Mesendoderm (in vitro differentiated cells): ENCODE data around the gene SHC3.

Experiments used
- DNase-seq: peaks from one replicate; pipeline ENCODE4 v3.0.0; 2013
- H2AK5ac ChIP-seq: 2 replicates; pipeline ENCODE4 v1.6.1; 2013; ENCODE audit warnings: low read length, inconsistent platforms
- H2BK120ac ChIP-seq: 2 replicates; pipeline ENCODE4 v1.6.1; 2013; ENCODE audit warnings: low read depth, mild to moderate bottlenecking, low read length, moderate library complexity, mixed read lengths
- H2BK15ac ChIP-seq: replicated peaks from 2 replicates; pipeline ENCODE4 v1.6.1; 2013; ENCODE audit warnings: low read depth, mild to moderate bottlenecking, moderate library complexity
- H2BK5ac ChIP-seq: 2 replicates; pipeline ENCODE4 v1.6.1; 2013; ENCODE audit warnings: low read length, inconsistent platforms
- H3K18ac ChIP-seq: 2 replicates; pipeline ENCODE4 v1.6.1; 2013; ENCODE audit warnings: mild to moderate bottlenecking, low read length, mixed read lengths
- H3K23ac ChIP-seq: one replicate; pipeline ENCODE4 v1.6.1; 2013; ENCODE audit warnings: low read length
- H3K27ac ChIP-seq: 2 replicates; pipeline ENCODE4 v1.5.1; 2013; ENCODE audit warnings: low read depth, mild to moderate bottlenecking, inconsistent platforms, low read length, moderate library complexity
- H3K27me3 ChIP-seq: 2 replicates; pipeline ENCODE4 v1.6.1; 2013; ENCODE audit warnings: low read length, control low read depth, mild to moderate bottlenecking, inconsistent platforms; ENCODE audit not compliant: insufficient read depth, poor library complexity
- H3K36me3 ChIP-seq: 2 replicates; pipeline ENCODE4 v1.6.1; 2013; ENCODE audit warnings: low read length, inconsistent platforms; ENCODE audit not compliant: control insufficient read depth, insufficient read depth
- H3K4ac ChIP-seq: one replicate; pipeline ENCODE4 v1.6.1; 2013; ENCODE audit warnings: low read depth, mild to moderate bottlenecking, low read length, moderate library complexity
- H3K4me1 ChIP-seq: 2 replicates; pipeline ENCODE4 v1.6.1; 2013; ENCODE audit warnings: low read depth, low read length, inconsistent platforms; ENCODE audit not compliant: control insufficient read depth
- H3K4me2 ChIP-seq: 2 replicates; pipeline ENCODE4 v1.6.1; 2013; ENCODE audit warnings: low read length
- H3K4me3 ChIP-seq: 2 replicates; pipeline ENCODE4 v1.5.1; 2013; ENCODE audit warnings: mild to moderate bottlenecking, low read length
- H3K56ac ChIP-seq: one replicate; pipeline ENCODE4 v1.6.1; 2013; ENCODE audit warnings: low read length
- H3K79me1 ChIP-seq: 2 replicates; pipeline ENCODE4 v1.6.1; 2013; ENCODE audit warnings: low read length, inconsistent platforms
- H3K79me2 ChIP-seq: 2 replicates; pipeline ENCODE4 v1.6.1; 2013; ENCODE audit warnings: mild to moderate bottlenecking, low read length; ENCODE audit not compliant: control insufficient read depth, insufficient read depth
- H3K9ac ChIP-seq: 2 replicates; pipeline ENCODE4 v1.6.1; 2013; ENCODE audit warnings: low read length, inconsistent platforms
- H4K5ac ChIP-seq: one replicate; pipeline ENCODE4 v1.6.1; 2013; ENCODE audit warnings: low read length
- H4K8ac ChIP-seq: one replicate; pipeline ENCODE4 v1.6.1; 2013; ENCODE audit warnings: low read depth, mild to moderate bottlenecking, control low read depth, low read length, moderate library complexity
- WGBS: extraction: QIAGEN DNeasy Blood & Tissue Kit; methylation state at CpG from one replicate; pipeline ENCODE4 v1.1.7; 2013; ENCODE audit warnings: low lambda C conversion rate, missing lambda C conversion rate; ENCODE audit not compliant: insufficient coverage; ENCODE audit errors: extremely low coverage; 5-methylcytosine and 5-hydroxymethylcytosine counted together

The SHC3 gene

DNA sequence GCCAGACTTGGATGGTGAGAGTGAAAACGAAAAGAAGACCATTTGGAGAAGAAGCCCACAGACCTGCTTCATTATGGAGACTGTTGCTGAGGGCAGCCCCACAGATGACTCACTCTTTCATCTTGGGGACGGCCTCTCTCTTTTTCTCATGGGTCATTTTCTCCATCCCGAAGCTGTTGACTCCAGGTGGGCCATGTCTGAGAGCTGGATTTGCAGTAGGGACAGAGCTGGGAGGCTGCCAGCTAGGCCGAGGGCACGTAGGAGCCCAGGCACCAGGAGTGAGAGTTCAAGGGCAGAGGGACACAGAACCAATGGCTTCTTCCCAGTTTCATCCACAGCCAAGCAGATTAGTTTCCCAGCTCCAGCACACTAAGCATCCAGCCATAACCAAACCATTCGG, 95.0 kb downstream of the SHC3 start:
- Histone ChIP-seq H3K4me3 (no peak overlapping the region), H2BK15ac (no peak overlapping the region), H3K79me2 (no peaks in the 10 kb centered on the region), H3K56ac (no peak overlapping the region), H3K36me3 (no peaks in the 10 kb centered on the region), H3K23ac (no peak overlapping the region), H3K4ac (no peak overlapping the region), H4K5ac (no peak overlapping the region), H4K8ac (no peak overlapping the region), H2AK5ac (no peak overlapping the region), H3K18ac (no peak overlapping the region), H2BK120ac (no peak overlapping the region), H3K4me2 (no peak overlapping the region), H3K9ac (no peak overlapping the region), H2BK5ac (no peak overlapping the region), H3K4me1 (no peaks in the 10 kb centered on the region), H3K27me3 (no peaks in the 10 kb centered on the region), H3K27ac (no peak overlapping the region), H3K79me1 (no peaks in the 10 kb centered on the region)
- no peak for DNase-seq
- WGBS = no CpG with 5 or more reads among the region's 6 CpGs

DNA sequence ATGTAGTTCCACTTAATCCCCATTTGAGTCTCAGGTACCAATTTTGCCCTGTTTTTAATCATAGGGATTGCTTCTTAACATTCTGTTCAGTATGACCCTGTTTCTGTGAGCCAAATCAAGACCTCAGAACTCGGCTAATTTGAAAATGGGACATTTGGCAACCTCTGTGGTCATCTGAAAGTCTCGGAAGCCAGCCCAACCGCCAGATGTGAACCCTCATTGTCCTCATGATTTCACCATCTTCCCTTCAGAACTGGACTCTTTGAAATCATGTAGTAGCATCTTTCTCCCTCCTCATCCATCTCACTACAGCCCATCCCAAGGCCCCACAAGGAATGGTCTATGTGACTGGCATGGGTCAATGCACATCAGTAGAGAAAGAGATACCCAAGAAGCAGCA, 98.4 kb downstream of the SHC3 start:
- H4K8ac ChIP-seq = no peak overlapping the region
- no peak overlapping the region for H3K4me3 ChIP-seq
- no peak overlapping the region for H2BK5ac ChIP-seq
- H3K18ac ChIP-seq = no peak overlapping the region
- no peaks in the 10 kb centered on the region for H3K36me3 ChIP-seq
- H3K4ac ChIP-seq = no peak overlapping the region
- no peaks in the 10 kb centered on the region for H3K79me2 ChIP-seq
- no peak overlapping the region for H3K56ac ChIP-seq
- H3K4me2 ChIP-seq = no peak overlapping the region
- H2BK120ac ChIP-seq = no peak overlapping the region
- WGBS = no CpG with 5 or more reads among the region's 3 CpGs
- H2BK15ac ChIP-seq = no peak overlapping the region
- H3K27ac ChIP-seq = no peak overlapping the region
- no peaks in the 10 kb centered on the region for H3K27me3 ChIP-seq
- no peak overlapping the region for H3K23ac ChIP-seq
- no peak overlapping the region for H2AK5ac ChIP-seq
- no peaks in the 10 kb centered on the region for H3K79me1 ChIP-seq
- no peak overlapping the region for H3K9ac ChIP-seq
- no peak for DNase-seq
- no peak overlapping the region for H4K5ac ChIP-seq
- no peaks in the 10 kb centered on the region for H3K4me1 ChIP-seq

- no peaks in the 10 kb centered on the region for H3K27me3 ChIP-seq
- no peak overlapping the region for H3K56ac ChIP-seq
- H3K79me1 ChIP-seq = no peaks in the 10 kb centered on the region
- H2BK120ac ChIP-seq = no peak overlapping the region
- no CpG with 5 or more reads among the region's 2 CpGs for WGBS
- H3K4me3 ChIP-seq = no peak overlapping the region
- H3K4me1 ChIP-seq = no peaks in the 10 kb centered on the region
- no peaks in the 10 kb centered on the region for H3K79me2 ChIP-seq
- H3K4ac ChIP-seq = no peak overlapping the region
- no peak overlapping the region for H4K5ac ChIP-seq
- no peak overlapping the region for H3K4me2 ChIP-seq
- no peak for DNase-seq
- no peak overlapping the region for H2AK5ac ChIP-seq
- H3K27ac ChIP-seq = no peak overlapping the region
- no peak overlapping the region for H3K23ac ChIP-seq
- no peak overlapping the region for H3K9ac ChIP-seq
- no peak overlapping the region for H4K8ac ChIP-seq
- H2BK5ac ChIP-seq = no peak overlapping the region
- no peak overlapping the region for H2BK15ac ChIP-seq
- no peak overlapping the region for H3K18ac ChIP-seq
- H3K36me3 ChIP-seq = no peaks in the 10 kb centered on the region
These were observed 99.2 kb downstream of the SHC3 start for GRCh38 chr9:89079391-89079790.

GRCh38 chr9:89078860-89079259, 99.8 kb downstream of the SHC3 start:
- no peaks in the 10 kb centered on the region for H3K36me3 ChIP-seq

DNA sequence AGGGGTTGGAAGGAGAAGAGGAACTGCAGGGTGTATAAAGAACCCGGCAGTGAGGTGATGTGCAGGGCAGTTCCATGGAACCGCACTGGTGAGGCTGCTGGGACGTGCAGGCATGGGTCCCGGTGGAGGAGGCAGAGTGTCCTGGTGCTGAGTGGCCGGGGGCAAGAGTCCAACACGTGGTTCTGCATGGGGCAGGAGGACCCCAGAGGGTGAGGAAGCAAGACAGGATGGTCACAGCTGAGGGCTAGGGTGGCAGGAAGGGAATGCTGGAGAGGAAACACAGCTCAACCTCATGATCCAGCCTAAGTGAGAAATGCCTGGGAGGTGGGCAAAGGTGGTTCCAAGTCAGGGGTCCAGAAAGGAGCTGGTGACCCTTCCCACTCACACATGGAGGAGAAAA, 100.2 kb downstream of the SHC3 start:
- H3K4ac ChIP-seq = no peak overlapping the region
- no peak overlapping the region for H3K4me3 ChIP-seq
- no peak overlapping the region for H2BK15ac ChIP-seq
- no peaks in the 10 kb centered on the region for H3K36me3 ChIP-seq
- H3K79me1 ChIP-seq = no peaks in the 10 kb centered on the region
- H3K9ac ChIP-seq = no peak overlapping the region
- no peak overlapping the region for H3K27ac ChIP-seq
- no CpG with 5 or more reads among the region's 6 CpGs for WGBS
- DNase-seq = no peak
- no peak overlapping the region for H3K18ac ChIP-seq
- H3K4me1 ChIP-seq = no peaks in the 10 kb centered on the region
- H3K27me3 ChIP-seq = no peaks in the 10 kb centered on the region
- no peak overlapping the region for H2BK120ac ChIP-seq
- H3K56ac ChIP-seq = no peak overlapping the region
- no peak overlapping the region for H4K5ac ChIP-seq
- H3K23ac ChIP-seq = no peak overlapping the region
- no peaks in the 10 kb centered on the region for H3K79me2 ChIP-seq
- no peak overlapping the region for H3K4me2 ChIP-seq
- no peak overlapping the region for H2AK5ac ChIP-seq
- no peak overlapping the region for H2BK5ac ChIP-seq
- H4K8ac ChIP-seq = no peak overlapping the region

More at GRCh38 chr9:89078860-89079259, 99.8 kb downstream of the SHC3 start:
- H3K4me1 ChIP-seq = no peaks in the 10 kb centered on the region
- no peak overlapping the region for H4K8ac ChIP-seq
- no peak overlapping the region for H2BK15ac ChIP-seq
- no peak overlapping the region for H3K27ac ChIP-seq
- H2AK5ac ChIP-seq = no peak overlapping the region
- no peaks in the 10 kb centered on the region for H3K27me3 ChIP-seq
- no peak overlapping the region for H3K4me3 ChIP-seq
- H3K56ac ChIP-seq = no peak overlapping the region
- DNase-seq = no peak
- no peak overlapping the region for H2BK120ac ChIP-seq
- H4K5ac ChIP-seq = no peak overlapping the region
- H3K23ac ChIP-seq = no peak overlapping the region
- H3K4me2 ChIP-seq = no peak overlapping the region
- no peak overlapping the region for H3K9ac ChIP-seq
- H3K79me1 ChIP-seq = no peaks in the 10 kb centered on the region
- no peaks in the 10 kb centered on the region for H3K79me2 ChIP-seq
- H2BK5ac ChIP-seq = no peak overlapping the region
- no peak overlapping the region for H3K4ac ChIP-seq
- H3K18ac ChIP-seq = no peak overlapping the region
- WGBS = no CpG with 5 or more reads among the region's 6 CpGs

DNA sequence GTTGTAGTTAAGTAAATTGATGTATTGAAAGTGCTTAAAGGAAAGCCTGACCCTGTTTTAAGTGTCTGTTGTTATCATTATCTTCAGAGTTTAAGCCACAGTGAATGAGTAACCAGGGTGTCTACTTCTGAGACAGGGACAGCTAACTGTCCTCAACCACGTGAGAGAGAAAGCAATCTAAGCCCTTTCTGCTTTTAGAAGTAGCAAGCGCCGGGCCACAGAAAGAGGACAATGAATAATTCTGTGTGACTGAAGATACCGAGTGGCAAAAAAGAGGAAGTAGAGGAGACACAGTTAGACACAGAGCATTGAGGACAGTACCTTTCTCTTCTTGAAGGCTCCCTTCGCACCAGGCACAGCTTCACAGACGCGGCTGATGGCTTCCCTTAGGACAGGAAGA, 101.1 kb downstream of the SHC3 start:
- no peak overlapping the region for H3K56ac ChIP-seq
- no CpG with 5 or more reads among the region's 7 CpGs for WGBS
- no peak overlapping the region for H2AK5ac ChIP-seq
- no peak overlapping the region for H2BK5ac ChIP-seq
- no peak overlapping the region for H3K4me2 ChIP-seq
- no peaks in the 10 kb centered on the region for H3K79me1 ChIP-seq
- H3K9ac ChIP-seq = no peak overlapping the region
- no peak overlapping the region for H3K27ac ChIP-seq
- H3K36me3 ChIP-seq = no peaks in the 10 kb centered on the region
- H3K27me3 ChIP-seq = no peaks in the 10 kb centered on the region
- H3K23ac ChIP-seq = no peak overlapping the region
- H3K4ac ChIP-seq = no peak overlapping the region
- no peaks in the 10 kb centered on the region for H3K79me2 ChIP-seq
- no peaks in the 10 kb centered on the region for H3K4me1 ChIP-seq
- H4K8ac ChIP-seq = no peak overlapping the region
- H2BK15ac ChIP-seq = no peak overlapping the region
- no peak overlapping the region for H3K18ac ChIP-seq
- H4K5ac ChIP-seq = no peak overlapping the region
- H2BK120ac ChIP-seq = no peak overlapping the region
- no peak for DNase-seq
- no peak overlapping the region for H3K4me3 ChIP-seq
